Glutamatergic neuron (in vitro differentiated cells): ENCODE measurements around the gene CDK5RAP2. TPM values are rescaled to one million over a fixed set of nuclear protein-coding genes. Genes with fewer than 3 reads are reported as not detected.

Source experiments
- DNase-seq: peaks from one replicate; pipeline ENCODE4 v3.0.0; 2022
- H3K27ac Mint-ChIP-seq: one replicate; pipeline ENCODE4 v1.8.0; 2020; ENCODE audit warnings: mild to moderate bottlenecking, mixed read lengths, inconsistent platforms; ENCODE audit not compliant: unreplicated experiment
- H3K27me3 Mint-ChIP-seq: one replicate; pipeline ENCODE4 v1.8.0; 2020; ENCODE audit warnings: mild to moderate bottlenecking, moderate library complexity, mixed read lengths, inconsistent platforms; ENCODE audit not compliant: unreplicated experiment
- H3K36me3 Mint-ChIP-seq: one replicate; pipeline ENCODE4 v1.8.0; 2020; ENCODE audit warnings: mild to moderate bottlenecking, mixed read lengths, inconsistent platforms; ENCODE audit not compliant: unreplicated experiment
- H3K4me1 Mint-ChIP-seq: one replicate; pipeline ENCODE4 v1.8.0; 2020; ENCODE audit warnings: mild to moderate bottlenecking, low read depth, mixed read lengths, inconsistent platforms; ENCODE audit not compliant: unreplicated experiment
- H3K4me3 Mint-ChIP-seq: one replicate; pipeline ENCODE4 v1.8.0; 2020; ENCODE audit warnings: mild to moderate bottlenecking, mixed read lengths, inconsistent platforms; ENCODE audit not compliant: unreplicated experiment
- H3K9me3 Mint-ChIP-seq: one replicate; pipeline ENCODE4 v1.8.0; 2020; ENCODE audit warnings: mild to moderate bottlenecking, moderate library complexity, mixed read lengths, inconsistent platforms; ENCODE audit not compliant: unreplicated experiment
- CTCF ChIP-seq: fragments of 200-600 bp; sonication (generic); IDR thresholded peaks from one replicate; pipeline ENCODE4 v1.5.0; 2021; ENCODE audit not compliant: partially characterized antibody, unreplicated experiment
- total RNA-seq: library from RNA; stranded (reverse); fragmentation: NEBNext Ultra II Directional; extraction: Animal tissue kit (Norgen Biotek cat#: 25700); gene quantifications from one replicate; pipeline ENCODE4 v1.2.1, GENCODE V29; 2021; ENCODE audit not compliant: unreplicated experiment

The CDK5RAP2 gene
- total RNA-seq, 1 donor from 2014 or later, result 53.2 TPM

GRCh38 chr9:120374817-120375216 lies 205.2 kb downstream of the CDK5RAP2 start:
- no peak for TF ChIP-seq CTCF
- Mint-ChIP-seq H3K27me3 (peaks cover 3% of the 10 kb centered on the region), H3K27ac (no peak overlapping the region), H3K4me1 (peaks cover 5% of the 10 kb centered on the region), H3K36me3 (peaks cover 27% of the 10 kb centered on the region), H3K9me3 (peaks cover 4% of the 10 kb centered on the region), H3K4me3 (no peak overlapping the region)
- no peak for DNase-seq

GRCh38 chr9:120374239-120374638 lies 205.7 kb downstream of the CDK5RAP2 start:
- H3K27ac Mint-ChIP-seq, result no peak overlapping the region
- no peak for TF ChIP-seq CTCF
- peaks cover 27% of the 10 kb centered on the region for H3K36me3 Mint-ChIP-seq
- no peak for DNase-seq
- no peak overlapping the region for H3K4me3 Mint-ChIP-seq
- peaks cover 5% of the 10 kb centered on the region for H3K4me1 Mint-ChIP-seq
- peaks cover 3% of the 10 kb centered on the region for H3K27me3 Mint-ChIP-seq
- H3K9me3 Mint-ChIP-seq, result peaks cover 4% of the 10 kb centered on the region

GRCh38 chr9:120372040-120372439 lies 207.9 kb downstream of the CDK5RAP2 start:
- no peak for DNase-seq
- Mint-ChIP-seq H3K4me3 (no peak overlapping the region), H3K9me3 (peaks cover 4% of the 10 kb centered on the region), H3K4me1 (peaks cover 5% of the 10 kb centered on the region), H3K27ac (no peak overlapping the region), H3K36me3 (peaks cover 19% of the 10 kb centered on the region), H3K27me3 (peaks cover 3% of the 10 kb centered on the region)
- TF ChIP-seq CTCF, result no peak

- peaks cover 3% of the 10 kb centered on the region for H3K27me3 Mint-ChIP-seq
- H3K4me3 Mint-ChIP-seq, result no peak overlapping the region
- peaks cover 3% of the 10 kb centered on the region for H3K9me3 Mint-ChIP-seq
- no peak for TF ChIP-seq CTCF
- DNase-seq, result no peak
- peaks cover 19% of the 10 kb centered on the region for H3K36me3 Mint-ChIP-seq
- H3K4me1 Mint-ChIP-seq, result peaks cover 5% of the 10 kb centered on the region
- no peak overlapping the region for H3K27ac Mint-ChIP-seq
These were observed 210.3 kb downstream of the CDK5RAP2 start for GRCh38 chr9:120369608-120370220.

- Mint-ChIP-seq H3K27me3 (peaks cover 3% of the 10 kb centered on the region), H3K36me3 (peaks cover 24% of the 10 kb centered on the region), H3K4me1 (peaks cover 5% of the 10 kb centered on the region), H3K9me3 (peaks cover 3% of the 10 kb centered on the region), H3K27ac (no peak overlapping the region), H3K4me3 (no peak overlapping the region)
- DNase-seq, result no peak
- TF ChIP-seq CTCF, result no peak
These were observed 211.2 kb downstream of the CDK5RAP2 start for GRCh38 chr9:120368799-120369198.
